HepG2 (cell line): Measurements from ENCODE around the gene METTL22. TPM values are rescaled to one million over a fixed set of nuclear protein-coding genes. Genes with fewer than 3 reads are reported as not detected.

Source experiments
- BATF2 ChIP-seq: sonication (generic); formaldehyde crosslinking; IDR thresholded peaks from 2 replicates; pipeline ENCODE4 v1.8.0; 2022; ENCODE audit warnings: mild to moderate bottlenecking, missing genetic modification reagents, moderate library complexity
- CREB3 ChIP-seq: sonication (generic); formaldehyde crosslinking; IDR thresholded peaks from 2 replicates; pipeline ENCODE4 v1.5.0; 2020; ENCODE audit warnings: missing genetic modification reagents
- E2F2 ChIP-seq: sonication (generic); formaldehyde crosslinking; IDR thresholded peaks from 2 replicates; pipeline ENCODE4 v1.4.0; 2020; ENCODE audit warnings: missing genetic modification reagents, borderline replicate concordance
- GLMP ChIP-seq: sonication (generic); formaldehyde crosslinking; IDR thresholded peaks from 2 replicates; pipeline ENCODE4 v1.9.0; 2021; ENCODE audit warnings: missing genetic modification reagents, mild to moderate bottlenecking, borderline replicate concordance
- HNRNPUL1 ChIP-seq: fragments of 200-400 bp; formaldehyde crosslinking; IDR thresholded peaks from 2 replicates; pipeline ENCODE4 v1.6.1; 2017; ENCODE audit warnings: low read depth, mild to moderate bottlenecking, low read length, moderate library complexity
- IKZF5 ChIP-seq: IDR thresholded peaks from 2 replicates; pipeline ENCODE4 v1.6.1; 2018; ENCODE audit warnings: missing genetic modification reagents, mild to moderate bottlenecking, missing compliant biosample characterization
- KLF13 ChIP-seq: sonication (generic); formaldehyde crosslinking; IDR thresholded peaks from 2 replicates; pipeline ENCODE4 v1.4.0; 2020; ENCODE audit warnings: mild to moderate bottlenecking, missing genetic modification reagents
- KLF9 ChIP-seq: IDR thresholded peaks from 2 replicates; pipeline ENCODE4 v1.6.1; 2016; ENCODE audit warnings: low read depth
- PBX3 ChIP-seq: sonication (generic); formaldehyde crosslinking; IDR thresholded peaks from 2 replicates; pipeline ENCODE4 v1.8.1; 2023; ENCODE audit warnings: missing genetic modification reagents, inconsistent platforms, borderline replicate concordance
- PCBP2 ChIP-seq: fragments of 200-400 bp; formaldehyde crosslinking; optimal IDR thresholded peaks from 2 replicates; pipeline ENCODE3; 2018; ENCODE audit warnings: low read length, low read depth; ENCODE audit not compliant: poor library complexity, severe bottlenecking
- RXRB ChIP-seq: IDR thresholded peaks from 2 replicates; pipeline ENCODE4 v1.6.1; 2016; ENCODE audit warnings: borderline replicate concordance, missing genetic modification reagents, missing compliant biosample characterization
- SKI ChIP-seq: fragments of 450-650 bp; IDR thresholded peaks from one replicate; pipeline ENCODE4 v1.6.1; 2018; ENCODE audit warnings: mild to moderate bottlenecking; ENCODE audit not compliant: partially characterized antibody
- SOX6 ChIP-seq, 2 experiments: fragments of 450-650 bp in 1 of 2; sonication (generic) in 1 of 2; formaldehyde crosslinking in 1 of 2; IDR thresholded peaks; 2 replicates each; pipeline versions ENCODE4 v1.4.0 to v1.6.1; 2017 to 2020; ENCODE audit warnings: antibody characterized with exemption in 1 of 2, mild to moderate bottlenecking in 1 of 2, missing genetic modification reagents in 1 of 2
- ZMYM4 ChIP-seq: sonication (generic); formaldehyde crosslinking; IDR thresholded peaks from 2 replicates; pipeline ENCODE4 v1.8.1; 2023; ENCODE audit warnings: mild to moderate bottlenecking, missing genetic modification reagents
- ZNF574 ChIP-seq: sonication (generic); formaldehyde crosslinking; IDR thresholded peaks from 2 replicates; pipeline ENCODE4 v1.4.0; 2020; ENCODE audit warnings: missing genetic modification reagents
- polyA plus RNA-seq, 8 experiments: library from polyadenylated mRNA; depleted of rRNA in 3 of 8; stranded (reverse) in 7 of 8; unstranded in 1 of 8; fragments of >200 nt; fragmentation: Illumina TruSeq in 4 of 8; extraction: Trizol in 4 of 8; gene quantifications; 2 replicates each; pipeline versions ENCODE4 v1.2.1 to v1.2.3, GENCODE V29; 2011 to 2016; ENCODE audit warnings: low read depth in 4 of 8, missing spikeins in 1 of 8, mixed read lengths in 1 of 8; ENCODE audit not compliant: insufficient read depth in 1 of 8
- total RNA-seq, 5 experiments: library from RNA; depleted of rRNA; stranded (reverse); fragments of >200 nt; fragmentation: Illumina TruSeq; extraction: Trizol; gene quantifications; 2 replicates each; pipeline ENCODE4 v1.2.3, GENCODE V29; 2016; ENCODE audit warnings: low read depth in 1 of 5

The METTL22 gene
- total and polyA plus RNA-seq, 2 of the 13 experiments (the other 11 are each of a cell fraction or from before 2014, with no cell fraction given) = 36.2 to 94.8 TPM

- TF ChIP-seq CREB3 (CRISPR knock-in tag) (no peak), HNRNPUL1 (no peak), PCBP2 (no peak), IKZF5 (CRISPR knock-in tag) (0 out of 2 replicates have a peak, but pooled peaks have one; percentile 43), KLF13 (no peak), SKI (peak; percentile 45), KLF9 (CRISPR knock-in tag) (peak; percentile 49; the same call in 1 of the 2 replicates), GLMP (CRISPR knock-in tag) (no peak), RXRB (CRISPR knock-in tag) (peak; percentile 81), BATF2 (CRISPR knock-in tag) (no peak), E2F2 (no peak), ZMYM4 (no peak), PBX3 (CRISPR knock-in tag) (no peak), ZNF574 (CRISPR knock-in tag) (no peak), SOX6 (IDR thresholded peaks at IDR 0.05) (no peak), SOX6 (CRISPR knock-in tag; IDR thresholded peaks at IDR 0.05) (peak; percentile 82; the same call in 1 of the 2 replicates)
These were observed 56.8 kb downstream of the METTL22 start (continued) for GRCh38 chr16:8678068-8678927.
